Measurements from ENCODE around the gene REXO1.

REXO1 gene

DNA sequence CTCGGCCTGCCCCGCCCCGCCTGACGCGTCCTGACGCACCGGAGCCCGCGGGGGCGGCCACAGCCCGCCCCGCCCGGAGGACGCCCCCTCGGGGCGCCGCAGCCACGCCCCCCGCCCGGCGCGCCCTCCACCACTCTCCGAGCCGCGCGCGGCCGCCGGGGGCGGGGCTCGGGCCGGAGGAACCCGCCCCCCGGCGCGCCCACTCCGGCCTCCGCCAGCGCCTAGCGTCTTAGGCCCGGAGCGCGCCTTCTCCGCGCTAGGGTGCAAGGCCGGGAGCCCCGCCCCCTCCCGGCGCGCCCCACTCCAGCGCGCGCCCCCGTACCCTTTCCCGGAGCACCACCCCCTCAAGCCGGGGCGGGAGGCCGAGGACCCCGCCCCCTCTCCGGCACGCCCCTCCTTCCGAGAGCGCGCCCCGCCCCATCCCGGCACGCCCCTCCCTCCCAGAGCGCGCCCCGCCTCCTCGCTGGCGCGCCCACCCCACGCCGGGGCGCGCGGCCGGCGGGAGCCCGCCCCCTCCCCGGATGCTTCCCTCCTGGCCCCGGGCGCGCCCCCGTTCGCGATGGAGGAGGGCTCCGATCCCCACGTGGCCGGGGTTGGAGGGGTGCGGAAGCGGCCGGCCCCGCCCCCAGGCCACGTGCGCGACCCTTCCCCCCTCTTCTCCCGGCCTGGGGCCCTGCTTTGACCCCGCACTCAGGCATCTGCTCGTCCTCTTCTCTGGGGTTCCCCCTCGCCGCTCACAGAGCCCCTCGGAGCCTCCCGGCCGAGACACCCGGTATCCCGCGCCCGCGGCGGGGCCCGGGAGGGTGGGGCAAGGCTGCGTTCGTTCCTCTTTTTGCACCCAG is 15.6 kb upstream of the REXO1 start:
- peak overlapping the region; percentile 98 for H3K9ac ChIP-seq (ENCODE audit: low read length)
- H3K4me3 ChIP-seq (ENCODE audit: low read length), result peak overlapping the region; percentile 76
- H3K9me3 ChIP-seq (ENCODE audit: control insufficient read depth, low read depth, low read length), result no peaks in the 10 kb centered on the region
- peak overlapping the region; percentile 84 for H3K27ac ChIP-seq (ENCODE audit: low read length)
- H3K36me3 ChIP-seq (ENCODE audit: control insufficient read depth, low read depth, low read length), result no peaks in the 10 kb centered on the region
- peaks cover 33% of the 10 kb centered on the region for H3K27me3 ChIP-seq (ENCODE audit: control insufficient read depth, insufficient read depth, low read length)
- peaks cover 22% of the 10 kb centered on the region for H3K4me1 ChIP-seq (ENCODE audit: control insufficient read depth, low read depth, low read length)

DNA sequence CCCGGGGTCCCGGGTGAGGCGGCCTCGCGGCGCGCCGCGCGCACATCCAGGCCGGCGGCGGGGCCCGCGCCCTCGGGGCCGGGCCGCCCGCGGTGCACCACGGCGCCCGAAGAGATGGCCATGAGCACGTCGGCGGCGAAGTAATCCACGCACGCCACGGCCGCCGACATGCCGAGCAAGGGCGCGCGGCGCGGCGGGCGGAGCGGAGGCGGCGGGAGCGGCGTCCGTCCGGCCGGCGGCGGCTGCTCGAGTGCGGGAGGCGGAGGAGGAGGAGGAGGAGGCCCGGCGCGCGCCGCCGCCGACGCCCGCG is 15.0 kb upstream of the REXO1 start, which contains the start of gene KLF16:
KLF16 (minus strand) TSS at position 252 of the 310 bp plus-strand sequence; CDS start at position 170, 82 bp downstream.
- peaks cover 25% of the 10 kb centered on the region for H3K4me1 ChIP-seq (ENCODE audit: control insufficient read depth, low read depth, low read length)
- H3K4me3 ChIP-seq (ENCODE audit: low read length), result peak within 1 kb of the TSS; percentile 76

DNA sequence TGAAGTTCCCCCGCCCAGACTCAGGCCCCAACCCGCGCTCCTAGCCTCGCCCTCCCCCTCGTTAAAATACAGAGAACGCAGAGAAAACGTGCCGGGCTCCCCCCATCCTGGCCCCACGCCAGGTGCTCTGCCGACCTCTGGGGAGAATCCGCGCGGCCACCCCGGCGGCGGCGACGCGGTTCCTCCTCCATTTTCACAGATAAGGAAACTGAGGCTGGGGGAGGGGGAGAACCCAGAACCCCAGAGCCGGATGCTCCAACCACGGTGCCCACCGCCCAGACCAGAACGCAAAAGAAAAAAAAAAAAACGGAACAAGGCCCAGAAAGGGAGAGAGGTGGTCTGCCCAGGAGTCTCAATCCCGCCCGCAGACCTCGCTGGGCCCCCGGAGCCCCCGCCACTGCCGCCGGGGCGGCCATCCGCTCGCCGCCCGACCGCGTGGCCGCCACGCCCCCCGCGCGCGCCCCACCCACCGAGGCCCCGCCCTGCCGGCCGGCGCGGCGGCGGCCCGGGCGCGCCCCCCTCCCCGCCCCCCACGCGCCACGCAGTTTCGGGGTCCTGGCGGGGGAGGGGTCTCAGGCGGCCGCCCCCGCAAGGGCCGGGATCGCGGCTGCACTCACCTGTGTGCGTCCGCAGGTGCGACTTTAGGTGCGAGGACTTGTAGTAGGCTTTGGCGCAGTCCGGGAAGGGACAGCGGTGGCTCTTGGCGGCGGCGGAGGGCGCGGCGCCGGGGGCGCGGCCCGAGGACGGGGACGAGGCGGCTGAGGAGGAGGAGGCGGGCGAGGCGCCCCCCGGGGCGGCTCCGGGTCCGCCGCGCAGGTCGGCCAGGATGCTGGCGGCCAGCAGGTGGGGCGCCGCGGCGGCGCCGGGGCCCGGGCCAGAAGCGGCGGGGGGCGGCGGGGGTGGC is 14.4 kb upstream of the REXO1 start:
- Histone ChIP-seq H3K9ac (ENCODE audit: low read length) (peak overlapping the region; percentile 52), H3K27me3 (ENCODE audit: control insufficient read depth, insufficient read depth, low read length) (peaks cover 38% of the 10 kb centered on the region), H3K36me3 (ENCODE audit: control insufficient read depth, low read depth, low read length) (no peaks in the 10 kb centered on the region), H3K27ac (ENCODE audit: low read length) (no peak overlapping the region), H3K4me3 (ENCODE audit: low read length) (peak overlapping the region; percentile 73), H3K4me1 (ENCODE audit: control insufficient read depth, low read depth, low read length) (peaks cover 31% of the 10 kb centered on the region), H3K9me3 (ENCODE audit: control insufficient read depth, low read depth, low read length) (no peaks in the 10 kb centered on the region)

More for the DNA sequence above, 15.0 kb upstream of the REXO1 start, which contains the start of gene KLF16:
- Histone ChIP-seq H3K9ac (ENCODE audit: low read length) (peak within 1 kb of the TSS; percentile 98), H3K27ac (ENCODE audit: low read length) (peak within 1 kb of the TSS; percentile 84), H3K36me3 (ENCODE audit: control insufficient read depth, low read depth, low read length) (no peaks in the 10 kb centered on the region), H3K27me3 (ENCODE audit: control insufficient read depth, insufficient read depth, low read length) (peaks cover 38% of the 10 kb centered on the region), H3K9me3 (ENCODE audit: control insufficient read depth, low read depth, low read length) (no peaks in the 10 kb centered on the region)

DNA sequence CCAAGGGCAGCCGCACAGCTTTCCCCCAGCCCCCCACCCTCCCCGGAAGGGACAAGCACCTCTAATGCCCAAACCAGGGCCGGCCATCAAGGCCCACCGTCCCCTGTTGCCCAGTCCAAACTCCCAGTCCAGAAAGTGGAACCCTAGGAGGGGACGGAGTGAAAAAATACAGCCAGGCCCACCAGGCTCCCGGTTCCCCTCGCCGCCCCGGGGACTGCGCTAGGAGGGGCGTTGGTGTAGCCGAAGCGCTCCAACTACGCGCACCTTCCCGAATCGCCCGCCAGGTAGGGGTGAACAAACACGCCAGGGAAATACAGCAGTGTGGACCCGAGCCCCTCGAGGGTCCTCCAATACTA is 13.8 kb upstream of the REXO1 start:
- H3K4me3 ChIP-seq (ENCODE audit: low read length), result peak overlapping the region; percentile 73
- H3K9ac ChIP-seq (ENCODE audit: low read length), result peak overlapping the region; percentile 52
- H3K27me3 ChIP-seq (ENCODE audit: control insufficient read depth, insufficient read depth, low read length), result peaks cover 38% of the 10 kb centered on the region
- H3K9me3 ChIP-seq (ENCODE audit: control insufficient read depth, low read depth, low read length), result no peaks in the 10 kb centered on the region
- H3K36me3 ChIP-seq (ENCODE audit: control insufficient read depth, low read depth, low read length), result no peaks in the 10 kb centered on the region
- no peak overlapping the region for H3K27ac ChIP-seq (ENCODE audit: low read length)
- H3K4me1 ChIP-seq (ENCODE audit: control insufficient read depth, low read depth, low read length), result peaks cover 31% of the 10 kb centered on the region

DNA sequence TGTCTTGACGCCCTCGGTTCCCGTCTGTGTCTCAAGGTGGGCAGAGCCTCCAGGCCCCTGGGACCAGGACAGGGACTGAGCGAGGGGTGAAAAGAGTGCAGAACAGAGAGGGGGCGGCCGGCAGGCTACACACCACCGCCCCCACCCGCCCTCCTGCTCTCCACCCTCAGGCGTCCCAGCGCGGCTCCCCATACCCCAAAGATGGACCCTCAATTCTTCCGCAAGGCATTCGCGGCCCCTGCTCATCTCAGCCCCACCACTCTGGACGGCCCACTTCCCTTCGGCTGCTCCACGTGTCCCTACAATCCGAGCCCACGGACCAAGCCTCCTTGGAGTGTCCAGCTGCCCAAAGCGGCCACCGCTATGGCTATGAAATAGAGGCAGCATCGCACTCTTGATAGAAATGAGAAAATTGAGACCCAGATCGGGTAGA is 13.3 kb upstream of the REXO1 start:
- no peaks in the 10 kb centered on the region for H3K36me3 ChIP-seq (ENCODE audit: control insufficient read depth, low read depth, low read length)
- no peaks in the 10 kb centered on the region for H3K9me3 ChIP-seq (ENCODE audit: control insufficient read depth, low read depth, low read length)
- no peak overlapping the region for H3K27ac ChIP-seq (ENCODE audit: low read length)
- H3K27me3 ChIP-seq (ENCODE audit: control insufficient read depth, insufficient read depth, low read length), result peaks cover 38% of the 10 kb centered on the region
- H3K4me1 ChIP-seq (ENCODE audit: control insufficient read depth, low read depth, low read length), result peaks cover 31% of the 10 kb centered on the region
- peak overlapping the region; percentile 52 for H3K9ac ChIP-seq (ENCODE audit: low read length)
- H3K4me3 ChIP-seq (ENCODE audit: low read length), result peak overlapping the region; percentile 73

DNA sequence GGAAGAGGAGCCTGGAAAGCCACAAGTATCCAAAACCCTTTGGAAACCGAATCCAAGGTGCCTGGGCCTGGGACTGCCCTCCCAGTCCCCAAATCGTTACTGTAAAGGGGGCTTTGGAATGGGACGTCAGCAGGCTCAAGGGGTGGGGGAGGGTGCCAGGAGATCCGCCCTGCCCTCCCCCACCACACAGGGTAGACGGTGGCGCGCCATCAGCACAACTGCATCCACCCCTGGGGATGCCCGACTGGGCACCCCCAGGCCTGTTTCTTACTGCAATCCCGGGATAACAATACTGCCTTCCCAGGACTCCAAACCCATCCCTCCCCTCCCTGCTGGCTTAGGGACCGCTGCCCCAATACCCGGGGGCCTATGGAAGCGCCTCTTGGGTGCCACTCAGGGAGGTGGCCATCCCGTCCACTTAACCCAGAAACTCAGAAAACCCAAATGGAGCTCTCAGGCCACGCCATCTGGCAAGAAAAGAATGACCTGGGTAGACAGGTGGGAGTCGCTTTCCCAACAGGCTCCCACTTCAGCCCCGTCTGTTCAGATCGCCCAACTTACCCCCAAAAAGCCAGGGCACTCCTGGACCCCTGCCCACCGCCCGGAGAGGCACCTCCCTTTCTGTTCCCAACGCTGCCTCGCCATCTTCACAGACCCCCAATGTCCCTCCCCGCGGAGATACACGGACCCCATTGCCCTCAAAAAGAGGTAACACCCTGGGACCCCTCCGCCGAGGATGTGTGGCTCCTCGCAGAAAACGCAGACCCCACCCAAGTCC is 12.7 kb upstream of the REXO1 start:
- H3K27me3 ChIP-seq (ENCODE audit: control insufficient read depth, insufficient read depth, low read length), result peaks cover 38% of the 10 kb centered on the region
- H3K9ac ChIP-seq (ENCODE audit: low read length), result no peak overlapping the region
- no peaks in the 10 kb centered on the region for H3K9me3 ChIP-seq (ENCODE audit: control insufficient read depth, low read depth, low read length)
- H3K4me3 ChIP-seq (ENCODE audit: low read length), result peak overlapping the region; percentile 73
- no peak overlapping the region for H3K27ac ChIP-seq (ENCODE audit: low read length)
- H3K36me3 ChIP-seq (ENCODE audit: control insufficient read depth, low read depth, low read length), result no peaks in the 10 kb centered on the region
- H3K4me1 ChIP-seq (ENCODE audit: control insufficient read depth, low read depth, low read length), result peaks cover 35% of the 10 kb centered on the region

DNA sequence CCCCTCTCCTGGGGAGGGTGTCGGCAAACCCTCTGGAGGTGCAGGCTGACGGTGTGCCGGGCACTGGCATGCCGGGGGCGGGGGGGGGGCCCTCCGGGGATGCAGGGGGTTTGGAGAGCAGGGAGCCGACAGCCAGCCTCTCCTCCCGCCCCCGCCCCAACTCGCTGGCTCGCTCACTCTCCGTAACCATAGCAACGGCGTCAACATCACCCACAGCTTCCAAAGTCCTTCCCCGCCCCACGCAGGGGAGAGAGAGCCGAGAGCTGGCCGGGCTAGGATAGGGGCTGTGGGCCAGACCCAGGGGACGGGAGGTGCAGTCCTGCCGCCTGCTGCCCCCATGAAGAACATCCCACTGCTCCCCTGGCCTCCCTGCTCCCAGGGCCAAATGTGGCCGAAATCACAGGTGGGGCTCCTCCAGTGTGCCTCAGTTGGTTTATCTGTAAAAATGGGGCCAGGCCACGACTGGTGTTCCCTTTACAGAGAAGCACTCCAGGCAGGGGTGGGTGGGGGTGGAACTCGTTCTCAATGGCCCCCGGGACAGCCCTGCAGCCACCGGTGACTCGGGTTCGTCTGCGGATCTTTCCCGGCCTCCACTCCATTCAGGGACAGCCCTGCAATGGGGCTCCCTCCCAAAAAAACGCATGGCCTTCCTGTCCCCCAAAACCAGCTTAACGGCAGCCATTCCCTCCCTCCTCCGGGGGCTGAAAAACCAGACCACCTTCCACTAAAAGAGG is 11.9 kb upstream of the REXO1 start:
- H3K36me3 ChIP-seq (ENCODE audit: control insufficient read depth, low read depth, low read length), result no peaks in the 10 kb centered on the region
- H3K27me3 ChIP-seq (ENCODE audit: control insufficient read depth, insufficient read depth, low read length), result peaks cover 38% of the 10 kb centered on the region
- no peaks in the 10 kb centered on the region for H3K9me3 ChIP-seq (ENCODE audit: control insufficient read depth, low read depth, low read length)
- H3K4me3 ChIP-seq (ENCODE audit: low read length), result peak overlapping the region; percentile 73
- peaks cover 41% of the 10 kb centered on the region for H3K4me1 ChIP-seq (ENCODE audit: control insufficient read depth, low read depth, low read length)
- H3K27ac ChIP-seq (ENCODE audit: low read length), result no peak overlapping the region
- H3K9ac ChIP-seq (ENCODE audit: low read length), result peak overlapping the region; percentile 43

DNA sequence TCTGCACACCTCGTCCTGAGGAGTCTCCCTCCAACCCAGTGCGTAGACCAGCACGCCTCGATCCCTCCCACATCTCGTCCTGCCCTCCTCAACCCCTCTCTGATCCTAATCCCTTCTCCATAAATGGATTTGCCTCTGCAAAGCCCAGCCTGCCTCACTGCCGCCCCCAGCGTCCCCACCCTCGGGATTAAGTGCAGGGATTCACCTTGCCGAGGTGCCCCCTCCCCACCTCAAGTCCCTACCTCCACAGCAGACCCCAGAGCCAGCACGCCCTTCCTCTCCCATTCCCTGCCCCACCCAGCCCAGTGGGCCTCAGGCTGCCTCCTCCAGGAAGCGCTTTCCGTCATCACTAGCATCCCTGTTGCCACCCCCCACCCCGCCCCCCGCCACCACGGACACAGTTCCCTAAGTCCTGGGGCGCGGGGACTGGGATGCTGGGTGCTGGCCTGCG is 11.1 kb upstream of the REXO1 start:
- peak overlapping the region; percentile 43 for H3K9ac ChIP-seq (ENCODE audit: low read length)
- H3K36me3 ChIP-seq (ENCODE audit: control insufficient read depth, low read depth, low read length), result no peaks in the 10 kb centered on the region
- no peaks in the 10 kb centered on the region for H3K9me3 ChIP-seq (ENCODE audit: control insufficient read depth, low read depth, low read length)
- H3K4me3 ChIP-seq (ENCODE audit: low read length), result peak overlapping the region; percentile 28
- H3K27me3 ChIP-seq (ENCODE audit: control insufficient read depth, insufficient read depth, low read length), result peaks cover 38% of the 10 kb centered on the region
- no peak overlapping the region for H3K27ac ChIP-seq (ENCODE audit: low read length)
- peaks cover 46% of the 10 kb centered on the region for H3K4me1 ChIP-seq (ENCODE audit: control insufficient read depth, low read depth, low read length)

DNA sequence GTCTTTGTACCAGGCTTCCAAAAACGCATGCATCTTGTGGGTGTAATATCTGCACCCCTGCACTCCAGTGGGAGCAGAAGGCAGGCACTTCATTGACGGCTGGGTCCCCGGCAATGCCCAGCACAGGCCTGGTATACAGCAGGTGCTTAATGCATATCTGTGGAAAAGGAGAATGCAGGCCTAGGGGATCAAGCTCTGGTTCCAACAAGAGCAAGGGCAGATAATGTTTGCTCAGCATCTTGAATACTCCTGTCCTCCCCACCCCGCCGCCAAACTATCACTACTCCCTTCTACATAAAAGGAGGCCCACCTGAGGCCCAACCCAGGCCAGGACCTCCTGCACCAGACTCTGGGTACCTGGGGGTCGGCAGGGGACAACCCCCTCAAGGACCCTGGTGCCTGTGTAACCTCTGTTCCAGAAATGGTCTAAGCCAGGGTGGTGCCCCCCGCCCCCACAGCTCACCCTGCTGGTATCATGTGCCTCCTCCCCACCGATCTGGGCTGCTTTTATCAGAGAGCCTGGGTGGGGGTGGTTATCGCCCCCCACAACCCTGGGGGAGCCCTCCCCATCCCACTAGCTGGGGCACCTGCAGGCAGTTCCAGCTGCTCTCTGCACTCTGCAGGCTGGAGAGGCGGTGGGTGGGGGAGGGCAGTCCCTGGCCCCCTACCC is 10.3 kb upstream of the REXO1 start:
- H3K36me3 ChIP-seq (ENCODE audit: control insufficient read depth, low read depth, low read length), result no peaks in the 10 kb centered on the region
- peaks cover 46% of the 10 kb centered on the region for H3K4me1 ChIP-seq (ENCODE audit: control insufficient read depth, low read depth, low read length)
- peaks cover 38% of the 10 kb centered on the region for H3K27me3 ChIP-seq (ENCODE audit: control insufficient read depth, insufficient read depth, low read length)
- H3K9ac ChIP-seq (ENCODE audit: low read length), result no peak overlapping the region
- H3K4me3 ChIP-seq (ENCODE audit: low read length), result no peak overlapping the region
- no peaks in the 10 kb centered on the region for H3K9me3 ChIP-seq (ENCODE audit: control insufficient read depth, low read depth, low read length)
- H3K27ac ChIP-seq (ENCODE audit: low read length), result no peak overlapping the region

DNA sequence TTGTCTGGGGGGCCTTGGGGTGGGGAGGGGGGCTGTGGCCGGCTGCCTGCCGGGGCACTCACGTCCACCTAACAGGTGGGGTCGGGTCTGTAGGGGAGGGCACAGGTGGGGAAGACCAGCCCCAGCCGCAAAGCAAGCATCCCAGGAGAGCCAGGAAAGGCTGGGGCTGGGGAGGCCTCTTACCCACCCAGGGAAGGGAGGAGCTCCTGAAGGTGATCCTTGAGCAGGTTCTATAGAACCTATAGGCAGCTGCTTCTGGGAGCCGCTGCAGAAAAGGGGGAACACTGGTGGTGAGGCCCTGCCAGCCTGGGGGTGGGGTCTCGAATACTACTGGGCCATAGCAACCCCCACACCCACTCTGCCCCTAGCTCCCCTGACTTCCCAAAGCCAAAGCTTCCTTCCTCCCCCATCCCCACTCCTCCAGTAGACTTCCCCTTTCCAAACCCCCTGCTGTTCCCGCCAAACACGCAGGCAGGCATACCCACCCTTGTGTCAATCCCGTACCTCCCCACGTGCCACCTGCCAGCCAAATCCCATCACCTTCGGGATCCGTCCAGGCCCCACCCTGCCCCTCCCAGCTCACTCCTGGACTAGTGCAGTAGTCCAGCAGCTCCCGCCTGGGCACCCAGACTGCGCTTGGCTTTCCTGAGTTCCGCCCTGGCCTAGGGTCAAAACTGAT is 9.5 kb upstream of the REXO1 start:
- no peak overlapping the region for H3K27ac ChIP-seq (ENCODE audit: low read length)
- H3K4me3 ChIP-seq (ENCODE audit: low read length), result peak overlapping the region; percentile 42
- no peak overlapping the region for H3K9ac ChIP-seq (ENCODE audit: low read length)
- no peaks in the 10 kb centered on the region for H3K9me3 ChIP-seq (ENCODE audit: control insufficient read depth, low read depth, low read length)
- no peaks in the 10 kb centered on the region for H3K36me3 ChIP-seq (ENCODE audit: control insufficient read depth, low read depth, low read length)
- H3K27me3 ChIP-seq (ENCODE audit: control insufficient read depth, insufficient read depth, low read length), result peaks cover 38% of the 10 kb centered on the region
- peaks cover 46% of the 10 kb centered on the region for H3K4me1 ChIP-seq (ENCODE audit: control insufficient read depth, low read depth, low read length)

Data from iPS-18a (cell line).